GM19395 (cell line): Measurements from ENCODE around the gene COL6A5.

Source experiments
- ATAC-seq: cut with Tn5 transposase; IDR thresholded peaks from one replicate; pipeline ENCODE4 v1.9.1; 2021; ENCODE audit warnings: mild to moderate bottlenecking, moderate library complexity; ENCODE audit not compliant: unreplicated experiment

Gene COL6A5

DNA sequence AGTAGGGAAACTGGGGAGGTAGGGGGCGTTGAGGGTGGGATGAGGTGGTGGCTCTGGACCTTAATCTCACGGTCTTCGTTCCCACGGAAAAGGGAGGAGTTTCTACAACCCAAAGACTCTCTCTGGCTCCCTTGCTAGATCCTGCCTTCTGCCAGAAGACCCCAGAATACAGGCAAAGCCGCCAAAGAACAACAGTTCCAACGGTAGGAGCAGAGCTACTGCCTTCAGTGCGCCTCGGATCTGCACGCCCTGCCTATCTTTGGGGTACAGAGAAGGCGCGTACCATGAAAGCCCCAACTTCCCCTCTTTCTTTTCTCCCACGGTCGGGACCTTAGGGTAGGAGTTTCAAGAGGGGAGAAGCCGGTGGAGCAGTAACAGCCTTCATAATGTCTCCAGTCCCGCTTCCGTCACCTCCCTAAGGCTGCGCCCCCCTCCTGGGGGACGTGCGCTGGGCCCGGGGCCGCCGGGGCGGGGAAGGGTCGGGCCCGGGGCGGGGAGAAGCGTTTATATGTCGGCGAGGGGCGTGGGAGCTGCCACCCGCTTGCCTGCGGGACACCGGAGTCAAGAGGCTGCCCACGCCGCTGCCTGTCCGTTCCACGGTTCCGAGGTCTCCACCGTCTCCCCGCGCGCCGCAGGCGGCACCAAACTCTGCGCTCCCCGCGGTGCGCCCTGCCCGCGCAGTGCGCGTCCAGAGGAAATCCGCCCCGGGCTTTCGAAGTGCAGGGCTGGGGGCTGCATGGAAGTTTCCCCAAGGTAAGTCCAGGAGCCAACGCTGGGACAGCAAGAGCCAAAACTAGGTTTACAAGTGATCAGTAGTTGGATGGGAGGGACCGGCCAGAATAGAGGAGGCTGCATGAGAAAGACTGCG is 171.4 kb downstream of the COL6A5 start, which contains the start of gene COL6A6:
COL6A6 (plus strand) TSS at position 533 of the 868 bp plus-strand sequence. CDS start 43,188 bp downstream, outside the sequence.
- ATAC-seq = no peak

DNA sequence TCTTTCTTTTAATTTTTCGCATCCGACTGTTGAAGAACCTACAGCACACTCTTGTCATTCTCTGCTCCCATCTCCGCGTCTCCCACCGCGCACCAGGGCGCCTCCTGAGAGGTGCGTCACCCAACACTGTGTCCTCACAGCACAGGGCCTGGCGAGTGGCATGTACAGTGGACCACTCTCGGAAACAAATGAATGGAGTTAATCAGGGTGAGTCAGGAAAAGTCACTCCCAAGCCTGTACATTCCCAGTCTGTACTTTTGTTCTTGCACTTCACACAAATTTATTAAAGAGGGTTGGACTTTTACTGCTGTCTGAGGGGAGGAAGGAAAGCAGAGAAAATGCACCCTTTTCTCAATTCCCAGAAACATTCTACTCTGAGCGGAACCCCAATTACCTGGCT is 172.1 kb downstream of the COL6A5 start:
- no peak for ATAC-seq

- no peak for ATAC-seq
These were observed 174.3 kb downstream of the COL6A5 start for GRCh38 chr3:130519754-130520153.

- ATAC-seq = no peak
These were observed 176.9 kb downstream of the COL6A5 start for GRCh38 chr3:130522399-130522798.

- ATAC-seq = no peak
These were observed 182.0 kb downstream of the COL6A5 start for GRCh38 chr3:130527426-130527825.

GRCh38 chr3:130528120-130528519 is 182.6 kb downstream of the COL6A5 start:
- no peak for ATAC-seq

DNA sequence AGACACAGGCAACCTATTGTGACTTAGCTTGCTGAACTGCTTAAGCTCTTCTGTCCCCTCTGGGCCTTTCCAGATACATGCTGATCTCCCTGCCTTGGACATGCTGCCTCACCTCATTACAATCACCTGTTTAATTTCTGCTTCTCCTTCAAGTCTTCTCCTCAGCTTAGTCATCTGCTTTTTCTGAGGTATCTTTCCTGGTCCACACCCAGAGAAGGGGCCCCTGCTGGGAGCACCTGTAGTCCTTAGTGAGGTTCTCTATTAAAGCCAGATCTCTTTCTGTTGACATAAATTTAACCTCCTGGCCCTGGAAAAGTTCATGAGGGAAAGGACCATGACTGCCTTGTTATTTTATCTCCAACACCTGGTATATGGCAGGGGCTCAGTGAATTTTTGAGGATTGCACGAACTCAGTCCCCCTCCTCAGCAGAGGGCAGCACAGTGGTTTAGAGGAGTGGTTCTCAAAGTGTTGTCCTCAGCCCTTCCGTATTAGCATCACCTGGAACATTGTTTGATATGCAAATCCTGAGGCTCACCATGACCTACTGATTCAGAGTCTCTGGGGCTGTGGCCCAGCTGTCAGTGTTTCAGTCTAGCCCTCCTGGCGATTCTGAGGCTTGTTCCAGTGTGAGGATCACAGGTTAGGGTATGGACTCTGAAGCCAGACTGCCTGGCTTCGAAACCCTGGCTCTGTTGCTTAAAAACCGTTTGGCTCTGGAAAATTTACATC is 184.2 kb downstream of the COL6A5 start:
- peak; percentile 62 for ATAC-seq

DNA sequence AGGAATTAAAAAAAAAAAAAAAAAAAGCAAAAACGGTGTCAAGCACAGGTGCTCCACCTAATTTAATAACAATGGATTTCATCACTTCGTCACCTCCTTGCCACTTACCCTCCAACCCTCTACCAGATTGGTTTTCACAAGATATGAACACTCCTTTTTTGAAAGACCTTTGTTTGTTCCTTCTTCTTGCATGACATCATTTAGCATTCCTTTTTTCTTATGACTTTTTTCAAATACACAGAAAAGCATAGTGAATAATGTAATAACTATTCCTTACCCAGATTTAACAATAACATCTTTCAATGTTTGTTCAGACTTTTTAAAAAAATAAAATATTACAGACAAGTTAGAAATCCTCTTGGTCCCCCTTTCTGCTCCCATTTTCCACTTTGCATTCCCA is 187.8 kb downstream of the COL6A5 start:
- ATAC-seq = no peak
